HCT116 (cell line): Measurements from ENCODE around the gene CCRL2. TPM values are rescaled to one million over a fixed set of nuclear protein-coding genes. Genes with fewer than 3 reads are reported as not detected.
A peak's percentile ranks its signal among the peaks of the same experiment; 100 is the strongest.

ENCODE experiments used
- ATAC-seq: fragments of 200-7000 bp; cut with Tn5 transposase; 2 replicates; pipeline ENCODE4 v1.9.1; 2020; ENCODE audit warnings: mild to moderate bottlenecking, moderate library complexity
- BruUV-seq: library from RNA; stranded (reverse); fragments of 400-500 nt; replicated peaks from 2 replicates; lab custom pipeline; 2021; lab: Mats Ljungman, UMichigan
- CTCF ChIA-PET: fragments of 300-600 bp; sonication (Branson Sonifier 250); formaldehyde crosslinking; loops from one replicate; lab custom pipeline; 2021; ENCODE audit warnings: antibody characterized with exemption; lab: Charles Lee
- POLR2A ChIA-PET: fragments of 300-600, 350-600 bp; sonication (Branson Sonifier 250); formaldehyde crosslinking; loops from one replicate; lab custom pipeline; 2021; ENCODE audit warnings: antibody characterized with exemption; lab: Charles Lee
- RAD21 ChIA-PET, 2 experiments: fragments of 300-600 bp; sonication (Branson Sonifier 250); formaldehyde crosslinking; loops; one replicate each; lab custom pipeline; 2023; ENCODE audit warnings: low total read pairs in 2 of 2; ENCODE audit not compliant: uncharacterized antibody in 2 of 2, unreplicated experiment in 2 of 2, low non-redundant PET in 1 of 2; lab: Charles Lee
- DNase-seq: peaks from one replicate; pipeline ENCODE4 v3.0.0-alpha.2; 2010; ENCODE audit warnings: low read depth, low spot score
- H2AFZ ChIP-seq: fragments of 200-600 bp; shearing (Covaris generic), sonication (generic); 2 replicates; pipeline ENCODE4 v1.6.1; 2017; ENCODE audit warnings: low read depth, mixed run types, mixed read lengths, antibody characterized with exemption, low read length; ENCODE audit not compliant: poor library complexity, severe bottlenecking
- H3K27ac ChIP-seq: 2 replicates; pipeline ENCODE4 v1.5.1; 2012; ENCODE audit warnings: low read depth, low read length
- H3K27me3 ChIP-seq: fragments of 200-600 bp; sonication (generic); 2 replicates; pipeline ENCODE4 v1.6.1; 2016; ENCODE audit warnings: mixed run types, low read length, mixed read lengths; ENCODE audit not compliant: insufficient read depth
- H3K36me3 ChIP-seq, 2 experiments: fragments of 200-500 bp in 1 of 2; fragments of 200-600 bp in 1 of 2; sonication (Bioruptor generic) in 1 of 2; sonication (generic) in 1 of 2; 2 replicates each; pipeline versions ENCODE4 v1.5.1 to v1.6.1; 2014 to 2016; ENCODE audit warnings: low read length in 2 of 2, inconsistent platforms in 1 of 2, mixed read lengths in 1 of 2, mixed run types in 1 of 2; ENCODE audit not compliant: insufficient read depth in 2 of 2, control insufficient read depth in 1 of 2
- H3K4me1 ChIP-seq, 2 experiments: fragments of 200-600 bp in 1 of 2; sonication (generic) in 1 of 2; 2 replicates each; pipeline versions ENCODE4 v1.5.1 to v1.6.1; 2012 to 2017; ENCODE audit warnings: low read length in 2 of 2, inconsistent platforms in 1 of 2, mild to moderate bottlenecking in 1 of 2, mixed read lengths in 1 of 2, mixed run types in 1 of 2, moderate library complexity in 1 of 2; ENCODE audit not compliant: insufficient read depth in 2 of 2, control insufficient read depth in 1 of 2
- H3K4me2 ChIP-seq: fragments of 200-600 bp; sonication (generic); 2 replicates; pipeline ENCODE4 v1.6.1; 2017; ENCODE audit warnings: mixed run types, low read length, mixed read lengths
- H3K4me3 ChIP-seq, 2 experiments: fragments of 200-600 bp in 1 of 2; sonication (generic) in 1 of 2; replicated peaks in 1 of 2; 2 replicates each; pipeline ENCODE4 v1.5.1; 2011 to 2016; ENCODE audit warnings: low read length in 2 of 2, control low read depth in 1 of 2, low read depth in 1 of 2, mild to moderate bottlenecking in 1 of 2, mixed read lengths in 1 of 2, mixed run types in 1 of 2
- H3K79me2 ChIP-seq: fragments of 200-600 bp; sonication (generic); 2 replicates; pipeline ENCODE4 v1.6.1; 2017; ENCODE audit warnings: mild to moderate bottlenecking, mixed run types, low read length, moderate library complexity, mixed read lengths; ENCODE audit not compliant: insufficient read depth
- H3K9ac ChIP-seq: fragments of 200-600 bp; sonication (generic); 2 replicates; pipeline ENCODE4 v1.6.1; 2016; ENCODE audit warnings: low read length, mixed read lengths
- H3K9me2 ChIP-seq: fragments of 200-600 bp; sonication (generic), shearing (Covaris generic); 2 replicates; pipeline ENCODE4 v1.6.1; 2017; ENCODE audit warnings: mixed run types, mild to moderate bottlenecking, moderate library complexity; ENCODE audit not compliant: insufficient read depth
- H3K9me3 ChIP-seq, 2 experiments: fragments of 200-500 bp in 1 of 2; fragments of 200-600 bp in 1 of 2; sonication (Bioruptor generic) in 1 of 2; sonication (generic) in 1 of 2; 2 replicates each; pipeline ENCODE4 v1.6.1; 2014 to 2017; ENCODE audit warnings: low read length in 2 of 2, mixed read lengths in 2 of 2, inconsistent platforms in 1 of 2, low read depth in 1 of 2, mild to moderate bottlenecking in 1 of 2, mixed run types in 1 of 2, moderate library complexity in 1 of 2; ENCODE audit not compliant: control insufficient read depth in 1 of 2, insufficient read depth in 1 of 2
- H4K20me1 ChIP-seq: fragments of 200-600 bp; sonication (generic), shearing (Covaris generic); 2 replicates; pipeline ENCODE4 v1.6.1; 2017; ENCODE audit warnings: mixed run types, mild to moderate bottlenecking, moderate library complexity; ENCODE audit not compliant: insufficient read depth
- ATF3 ChIP-seq: IDR thresholded peaks from 2 replicates; pipeline ENCODE4 v1.6.1; 2012
- CEBPB ChIP-seq: IDR thresholded peaks from 2 replicates; pipeline ENCODE4 v1.6.1; 2012; ENCODE audit warnings: low read depth
- CTCF ChIP-seq, 3 experiments: fragments of 200-600 bp in 1 of 3; sonication (generic) in 1 of 3; IDR thresholded peaks in 2 of 3; conservative IDR thresholded peaks in 1 of 3; 2 replicates each; pipeline ENCODE4 v1.5.1; 2012 to 2017; ENCODE audit warnings: low read depth in 2 of 3, low read length in 2 of 3, antibody characterized with exemption in 1 of 3, borderline replicate concordance in 1 of 3, control low read depth in 1 of 3, mild to moderate bottlenecking in 1 of 3, mixed read lengths in 1 of 3, mixed run types in 1 of 3, moderate library complexity in 1 of 3; ENCODE audit not compliant: insufficient read depth in 1 of 3
- RAD21 ChIP-seq: IDR thresholded peaks from 2 replicates; pipeline ENCODE4 v1.6.1; 2012; ENCODE audit warnings: low read depth, mild to moderate bottlenecking
- ZBTB33 ChIP-seq: IDR thresholded peaks from 2 replicates; pipeline ENCODE4 v1.6.1; 2011; ENCODE audit warnings: mild to moderate bottlenecking, low read length, moderate library complexity; ENCODE audit not compliant: insufficient replicate concordance; ENCODE audit errors: extremely low read depth
- intact Hi-C: fragments of 100-400 bp; cut with micrococcal nuclease; formaldehyde crosslinking; loops from 2 replicates; pipeline ENCODE4 v1.10.0; 2022
- total RNA-seq: library from RNA; stranded (reverse); gene quantifications from one replicate; pipeline ENCODE4 v1.2.1, GENCODE V29; 2021; ENCODE audit not compliant: unreplicated experiment

The CCRL2 gene
- total RNA-seq, 1 experiment from 2014 or later, result not detected

GRCh38 chr3:46372492-46373359 lies 34.3 kb upstream of the CCRL2 start:
- POLR2A ChIA-PET, result no interaction called here
- H4K20me1 ChIP-seq, result no peaks in the 10 kb centered on the region
- no TSS peak for BruUV-seq

More at GRCh38 chr3:46372492-46373359, 34.3 kb upstream of the CCRL2 start:
- Histone ChIP-seq H3K27me3 (peaks cover 59% of the 10 kb centered on the region), H3K27ac (no peak overlapping the region), H3K4me2 (no peak overlapping the region), H3K4me3 (no peak overlapping the region), H3K9me2 (no peaks in the 10 kb centered on the region), H3K79me2 (no peaks in the 10 kb centered on the region), H3K9me3 (no peaks in the 10 kb centered on the region), H3K36me3 (no peaks in the 10 kb centered on the region), H2AFZ (no peak overlapping the region), H3K9ac (no peak overlapping the region), H3K4me1 (no peaks in the 10 kb centered on the region)
- intact Hi-C loops, result loop anchor here (2.0 to 10.0 kb wide), 2 partner anchors 158 to 608 kb away; no protein-coding TSS in a partner anchor
- TF ChIP-seq CTCF (IDR thresholded peaks at IDR 0.05 in 2 of 3, conservative IDR thresholded peaks at IDR 0.05 in 1 of 3; ENCODE audit: borderline replicate concordance in 1 of 3, insufficient read depth in 1 of 3, low read depth in 2 of 3, low read length in 2 of 3), result peak; percentile 59 to 69 (median 60)
- TF ChIP-seq RAD21, result peak; percentile 74
- no peak for TF ChIP-seq ATF3
- TF ChIP-seq CEBPB, result no peak
- TF ChIP-seq ZBTB33, result no peak
- ChIA-PET CTCF (interaction anchor here (0.6 to 5.6 kb wide), 14 partner anchors 9 to 434 kb away, joined by 3 to 30 read pairs (median 4); partner anchors contain the start of gene CCR1), RAD21 (interaction anchor here (0.7 to 1.1 kb wide), 3 partner anchors 158 to 434 kb away, joined by 3 read pairs; no protein-coding TSS in a partner anchor)
- ATAC-seq (peak; percentile 74), DNase-seq (no peak)
